ENCODE data around the gene DTX1.

DNA sequence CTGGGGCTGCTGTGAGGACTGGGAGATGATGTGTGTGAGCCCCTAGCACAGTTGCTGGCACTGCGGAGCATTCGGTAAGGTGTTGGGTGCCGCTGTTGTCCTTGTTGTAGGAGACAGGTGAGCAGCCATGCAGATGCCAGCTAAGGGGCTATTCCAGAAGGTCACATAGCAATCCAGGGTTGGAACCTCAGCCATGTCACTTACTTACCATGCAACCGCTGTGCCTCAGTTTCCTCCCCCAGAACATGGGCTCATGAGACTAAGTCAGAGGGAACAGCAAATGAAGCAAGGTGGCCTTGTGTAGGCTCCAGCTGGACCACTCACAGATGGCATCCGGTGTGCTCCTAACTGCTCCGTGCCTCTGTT is 13.2 kb downstream of the DTX1 start:
- no peak for TF ChIP-seq CTCF (IDR thresholded peaks at IDR 0.05)
- TF ChIP-seq POLR2A (IDR thresholded peaks at IDR 0.05), result no peak

Data from uterus (tissue), 2 donors.